Ishikawa (cell line): Measurements from ENCODE around the gene HSD11B1.

Experiments used
- CEBPB ChIP-seq: IDR thresholded peaks from 2 replicates; pipeline ENCODE4 v1.6.1; 2012
- CREB1 ChIP-seq: IDR thresholded peaks from 2 replicates; pipeline ENCODE4 v1.6.1; 2012; ENCODE audit warnings: low read depth
- EGR1 ChIP-seq: IDR thresholded peaks from 2 replicates; pipeline ENCODE4 v1.6.1; 2012
- EP300 ChIP-seq: IDR thresholded peaks from 2 replicates; pipeline ENCODE4 v1.6.1; 2012; ENCODE audit warnings: borderline replicate concordance
- FOXM1 ChIP-seq: IDR thresholded peaks from 2 replicates; pipeline ENCODE4 v1.6.1; 2012; ENCODE audit warnings: low read depth, borderline replicate concordance
- MAX ChIP-seq: IDR thresholded peaks from 2 replicates; pipeline ENCODE4 v1.6.1; 2012
- NFIC ChIP-seq: IDR thresholded peaks from 2 replicates; pipeline ENCODE4 v1.6.1; 2012
- RAD21 ChIP-seq: IDR thresholded peaks from 2 replicates; pipeline ENCODE4 v1.6.1; 2012; ENCODE audit warnings: low read depth
- TAF1 ChIP-seq: IDR thresholded peaks from 2 replicates; pipeline ENCODE4 v1.6.1; 2012; ENCODE audit warnings: low read depth, mild to moderate bottlenecking
- USF1 ChIP-seq: IDR thresholded peaks from 2 replicates; pipeline ENCODE4 v1.6.1; 2012
- YY1 ChIP-seq: IDR thresholded peaks from 2 replicates; pipeline ENCODE4 v1.6.1; 2012; ENCODE audit warnings: low read depth
- ZBTB7A ChIP-seq: IDR thresholded peaks from 2 replicates; pipeline ENCODE4 v1.6.1; 2012; ENCODE audit warnings: low read depth
- TF ChIP-seq, protein P1 (sequence below): IDR thresholded peaks from 2 replicates; pipeline ENCODE4 v1.6.1; 2012; ENCODE audit warnings: low read depth, mild to moderate bottlenecking

GRCh38 chr1:209688746-209689234 lies 15.9 kb upstream of the HSD11B1 start:
- TF ChIP-seq YY1 (no peak), EP300 (no peak), MAX (no peak), CREB1 (no peak), FOXM1 (no peak), USF1 (no peak), RAD21 (no peak), EGR1 (no peak), TAF1 (no peak), CEBPB (no peak), NFIC (no peak), ZBTB7A (no peak)
- TF ChIP-seq, protein P1, sequence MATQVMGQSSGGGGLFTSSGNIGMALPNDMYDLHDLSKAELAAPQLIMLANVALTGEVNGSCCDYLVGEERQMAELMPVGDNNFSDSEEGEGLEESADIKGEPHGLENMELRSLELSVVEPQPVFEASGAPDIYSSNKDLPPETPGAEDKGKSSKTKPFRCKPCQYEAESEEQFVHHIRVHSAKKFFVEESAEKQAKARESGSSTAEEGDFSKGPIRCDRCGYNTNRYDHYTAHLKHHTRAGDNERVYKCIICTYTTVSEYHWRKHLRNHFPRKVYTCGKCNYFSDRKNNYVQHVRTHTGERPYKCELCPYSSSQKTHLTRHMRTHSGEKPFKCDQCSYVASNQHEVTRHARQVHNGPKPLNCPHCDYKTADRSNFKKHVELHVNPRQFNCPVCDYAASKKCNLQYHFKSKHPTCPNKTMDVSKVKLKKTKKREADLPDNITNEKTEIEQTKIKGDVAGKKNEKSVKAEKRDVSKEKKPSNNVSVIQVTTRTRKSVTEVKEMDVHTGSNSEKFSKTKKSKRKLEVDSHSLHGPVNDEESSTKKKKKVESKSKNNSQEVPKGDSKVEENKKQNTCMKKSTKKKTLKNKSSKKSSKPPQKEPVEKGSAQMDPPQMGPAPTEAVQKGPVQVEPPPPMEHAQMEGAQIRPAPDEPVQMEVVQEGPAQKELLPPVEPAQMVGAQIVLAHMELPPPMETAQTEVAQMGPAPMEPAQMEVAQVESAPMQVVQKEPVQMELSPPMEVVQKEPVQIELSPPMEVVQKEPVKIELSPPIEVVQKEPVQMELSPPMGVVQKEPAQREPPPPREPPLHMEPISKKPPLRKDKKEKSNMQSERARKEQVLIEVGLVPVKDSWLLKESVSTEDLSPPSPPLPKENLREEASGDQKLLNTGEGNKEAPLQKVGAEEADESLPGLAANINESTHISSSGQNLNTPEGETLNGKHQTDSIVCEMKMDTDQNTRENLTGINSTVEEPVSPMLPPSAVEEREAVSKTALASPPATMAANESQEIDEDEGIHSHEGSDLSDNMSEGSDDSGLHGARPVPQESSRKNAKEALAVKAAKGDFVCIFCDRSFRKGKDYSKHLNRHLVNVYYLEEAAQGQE: no peak
